Measurements from ENCODE around the gene RASAL2.

RASAL2 gene

GRCh38 chr1:178160736-178161475 is 67.0 kb downstream of the RASAL2 start:
- no peaks in the 10 kb centered on the region for H3K27me3 Mint-ChIP-seq (ENCODE audit: low read depth)
- TF ChIP-seq, protein P1, sequence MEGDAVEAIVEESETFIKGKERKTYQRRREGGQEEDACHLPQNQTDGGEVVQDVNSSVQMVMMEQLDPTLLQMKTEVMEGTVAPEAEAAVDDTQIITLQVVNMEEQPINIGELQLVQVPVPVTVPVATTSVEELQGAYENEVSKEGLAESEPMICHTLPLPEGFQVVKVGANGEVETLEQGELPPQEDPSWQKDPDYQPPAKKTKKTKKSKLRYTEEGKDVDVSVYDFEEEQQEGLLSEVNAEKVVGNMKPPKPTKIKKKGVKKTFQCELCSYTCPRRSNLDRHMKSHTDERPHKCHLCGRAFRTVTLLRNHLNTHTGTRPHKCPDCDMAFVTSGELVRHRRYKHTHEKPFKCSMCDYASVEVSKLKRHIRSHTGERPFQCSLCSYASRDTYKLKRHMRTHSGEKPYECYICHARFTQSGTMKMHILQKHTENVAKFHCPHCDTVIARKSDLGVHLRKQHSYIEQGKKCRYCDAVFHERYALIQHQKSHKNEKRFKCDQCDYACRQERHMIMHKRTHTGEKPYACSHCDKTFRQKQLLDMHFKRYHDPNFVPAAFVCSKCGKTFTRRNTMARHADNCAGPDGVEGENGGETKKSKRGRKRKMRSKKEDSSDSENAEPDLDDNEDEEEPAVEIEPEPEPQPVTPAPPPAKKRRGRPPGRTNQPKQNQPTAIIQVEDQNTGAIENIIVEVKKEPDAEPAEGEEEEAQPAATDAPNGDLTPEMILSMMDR (IDR thresholded peaks at IDR 0.05; ENCODE audit: unreplicated experiment in 3 of 3): no peak
- H3K27ac Mint-ChIP-seq: no peak overlapping the region
- no peaks in the 10 kb centered on the region for H3K36me3 Mint-ChIP-seq (ENCODE audit: low read depth)
- no peak overlapping the region for H3K4me3 Mint-ChIP-seq
- no peaks in the 10 kb centered on the region for H3K9me3 Mint-ChIP-seq
- H3K4me1 Mint-ChIP-seq: peaks cover 6% of the 10 kb centered on the region

GRCh38 chr1:178161516-178161915 is 67.6 kb downstream of the RASAL2 start:
- no peak overlapping the region for H3K4me3 Mint-ChIP-seq
- peaks cover 4% of the 10 kb centered on the region for H3K4me1 Mint-ChIP-seq
- no peaks in the 10 kb centered on the region for H3K9me3 Mint-ChIP-seq
- TF ChIP-seq, protein P1 (IDR thresholded peaks at IDR 0.05; ENCODE audit: unreplicated experiment in 3 of 3): no peak
- no peaks in the 10 kb centered on the region for H3K27me3 Mint-ChIP-seq (ENCODE audit: low read depth)
- no peaks in the 10 kb centered on the region for H3K36me3 Mint-ChIP-seq (ENCODE audit: low read depth)
- no peak overlapping the region for H3K27ac Mint-ChIP-seq

- TF ChIP-seq, protein P1 (IDR thresholded peaks at IDR 0.05; ENCODE audit: unreplicated experiment in 3 of 3): no peak
- Mint-ChIP-seq H3K27me3 (ENCODE audit: low read depth) (no peaks in the 10 kb centered on the region), H3K27ac (no peak overlapping the region), H3K4me1 (peaks cover 11% of the 10 kb centered on the region), H3K36me3 (ENCODE audit: low read depth) (no peaks in the 10 kb centered on the region), H3K9me3 (no peaks in the 10 kb centered on the region), H3K4me3 (no peak overlapping the region)
Measured at GRCh38 chr1:178165196-178165595, 71.3 kb downstream of the RASAL2 start.

GRCh38 chr1:178166429-178167024 is 72.6 kb downstream of the RASAL2 start:
- H3K27ac Mint-ChIP-seq: no peak overlapping the region
- no peaks in the 10 kb centered on the region for H3K9me3 Mint-ChIP-seq
- H3K27me3 Mint-ChIP-seq (ENCODE audit: low read depth): no peaks in the 10 kb centered on the region
- TF ChIP-seq, protein P1 (IDR thresholded peaks at IDR 0.05; ENCODE audit: unreplicated experiment in 3 of 3): no peak
- H3K36me3 Mint-ChIP-seq (ENCODE audit: low read depth): no peaks in the 10 kb centered on the region
- H3K4me1 Mint-ChIP-seq: peaks cover 11% of the 10 kb centered on the region
- no peak overlapping the region for H3K4me3 Mint-ChIP-seq

DNA sequence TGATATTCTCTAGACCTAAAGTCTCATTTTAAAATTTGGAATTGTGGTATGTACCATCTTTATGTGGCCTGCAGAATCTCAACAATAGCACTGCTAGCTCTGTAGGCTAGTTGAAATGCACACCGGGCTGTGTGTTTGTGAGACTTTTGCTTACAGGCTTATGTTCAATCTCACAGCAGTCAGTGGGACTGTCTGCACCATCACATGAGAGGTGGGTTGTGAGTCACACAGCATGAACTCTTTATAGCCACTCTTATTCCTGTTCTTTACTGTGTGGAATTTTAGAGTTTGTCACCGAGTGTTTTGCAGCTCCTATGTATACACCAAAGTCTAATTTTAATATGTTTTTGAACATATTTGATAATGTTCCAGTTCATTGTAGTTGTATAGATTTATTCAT is 74.6 kb downstream of the RASAL2 start:
- TF ChIP-seq, protein P1 (IDR thresholded peaks at IDR 0.05; ENCODE audit: unreplicated experiment in 3 of 3): no peak
- Mint-ChIP-seq H3K27ac (no peak overlapping the region), H3K4me3 (no peak overlapping the region), H3K9me3 (no peaks in the 10 kb centered on the region), H3K27me3 (ENCODE audit: low read depth) (no peaks in the 10 kb centered on the region), H3K4me1 (peaks cover 11% of the 10 kb centered on the region), H3K36me3 (ENCODE audit: low read depth) (no peaks in the 10 kb centered on the region)

GRCh38 chr1:178169649-178170048 is 75.7 kb downstream of the RASAL2 start:
- H3K36me3 Mint-ChIP-seq (ENCODE audit: low read depth): no peaks in the 10 kb centered on the region
- TF ChIP-seq, protein P1 (IDR thresholded peaks at IDR 0.05; ENCODE audit: unreplicated experiment in 3 of 3): no peak
- H3K4me3 Mint-ChIP-seq: no peak overlapping the region
- H3K27me3 Mint-ChIP-seq (ENCODE audit: low read depth): no peaks in the 10 kb centered on the region
- H3K27ac Mint-ChIP-seq: no peak overlapping the region
- no peaks in the 10 kb centered on the region for H3K9me3 Mint-ChIP-seq
- H3K4me1 Mint-ChIP-seq: peaks cover 11% of the 10 kb centered on the region

Measured in nephron (organoid).